22Rv1 (cell line): ENCODE measurements around the gene ERAP2.
A peak's percentile ranks its signal among the peaks of the same experiment; 100 is the strongest.

Experiments
- H3K27ac ChIP-seq: fragments of 450-650 bp; 2 replicates; pipeline ENCODE4 v1.5.1; 2017
- ZFX ChIP-seq: fragments of 450-650 bp; IDR thresholded peaks from 2 replicates; pipeline ENCODE4 v1.6.1; 2017; ENCODE audit warnings: antibody characterized with exemption, borderline replicate concordance
- TF ChIP-seq, protein P1 (sequence below): fragments of 450-650 bp; IDR thresholded peaks from 2 replicates; pipeline ENCODE4 v1.5.1; 2017; ENCODE audit warnings: mild to moderate bottlenecking

The ERAP2 gene

DNA sequence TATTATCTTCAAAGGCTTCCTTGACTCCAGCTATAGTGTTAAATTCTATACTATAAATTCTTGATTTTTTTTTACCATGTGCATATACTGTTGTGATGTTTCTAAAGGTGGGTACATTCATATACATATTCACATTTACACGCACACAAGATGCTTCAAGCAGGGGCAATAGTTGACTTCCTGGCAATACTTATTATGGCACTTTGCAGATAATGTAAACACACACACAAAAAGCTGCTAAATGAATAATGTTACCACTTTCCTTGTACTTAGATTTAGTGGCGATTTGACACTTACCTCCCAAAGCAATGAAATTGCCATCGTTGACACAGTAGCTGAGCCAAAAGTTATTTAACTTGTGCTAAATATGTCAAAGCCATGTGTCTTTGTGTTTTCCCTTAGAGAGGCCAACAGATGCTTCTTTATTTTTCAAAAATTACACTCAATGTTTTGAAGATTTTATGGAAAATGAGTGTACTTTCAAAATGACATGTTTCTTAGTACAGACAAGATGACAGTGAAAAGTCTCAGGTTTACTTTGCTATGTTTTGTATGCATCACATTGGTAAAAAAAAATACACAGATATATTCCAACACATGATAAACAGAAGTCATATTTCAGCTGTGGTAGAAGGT, 12.2 kb upstream of the ERAP2 start:
- no peak for TF ChIP-seq ZFX
- TF ChIP-seq, protein P1, sequence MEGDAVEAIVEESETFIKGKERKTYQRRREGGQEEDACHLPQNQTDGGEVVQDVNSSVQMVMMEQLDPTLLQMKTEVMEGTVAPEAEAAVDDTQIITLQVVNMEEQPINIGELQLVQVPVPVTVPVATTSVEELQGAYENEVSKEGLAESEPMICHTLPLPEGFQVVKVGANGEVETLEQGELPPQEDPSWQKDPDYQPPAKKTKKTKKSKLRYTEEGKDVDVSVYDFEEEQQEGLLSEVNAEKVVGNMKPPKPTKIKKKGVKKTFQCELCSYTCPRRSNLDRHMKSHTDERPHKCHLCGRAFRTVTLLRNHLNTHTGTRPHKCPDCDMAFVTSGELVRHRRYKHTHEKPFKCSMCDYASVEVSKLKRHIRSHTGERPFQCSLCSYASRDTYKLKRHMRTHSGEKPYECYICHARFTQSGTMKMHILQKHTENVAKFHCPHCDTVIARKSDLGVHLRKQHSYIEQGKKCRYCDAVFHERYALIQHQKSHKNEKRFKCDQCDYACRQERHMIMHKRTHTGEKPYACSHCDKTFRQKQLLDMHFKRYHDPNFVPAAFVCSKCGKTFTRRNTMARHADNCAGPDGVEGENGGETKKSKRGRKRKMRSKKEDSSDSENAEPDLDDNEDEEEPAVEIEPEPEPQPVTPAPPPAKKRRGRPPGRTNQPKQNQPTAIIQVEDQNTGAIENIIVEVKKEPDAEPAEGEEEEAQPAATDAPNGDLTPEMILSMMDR, result no peak
- no peak overlapping the region for H3K27ac ChIP-seq

DNA sequence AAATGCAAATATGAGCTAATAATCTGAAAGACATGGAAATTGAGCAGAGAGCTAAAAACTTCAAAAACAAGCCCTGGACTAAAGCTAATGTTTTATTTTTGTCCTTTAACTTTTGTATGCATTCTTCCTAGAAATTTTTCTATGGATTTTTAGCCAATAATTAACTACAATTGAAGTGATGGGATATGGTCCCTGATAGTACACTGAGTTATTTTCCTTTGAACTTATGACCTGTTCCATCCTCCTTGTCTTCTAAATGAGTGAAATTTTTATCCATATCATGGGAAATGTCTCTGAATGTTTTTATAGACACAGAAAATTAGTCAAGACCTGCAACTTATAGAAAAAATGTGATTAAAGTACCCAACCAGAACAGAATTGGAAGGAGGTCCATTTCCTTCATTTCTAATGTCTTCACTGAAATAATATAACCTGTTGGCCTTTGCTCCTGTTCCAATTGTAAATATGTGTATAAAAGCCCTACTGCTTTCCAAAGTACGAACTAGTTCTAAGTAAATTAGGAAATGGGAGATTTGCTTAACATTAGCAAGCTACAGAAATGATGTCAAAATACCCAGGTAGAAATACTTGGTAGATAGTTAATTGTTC, 11.3 kb upstream of the ERAP2 start:
- TF ChIP-seq, protein P1, result no peak
- TF ChIP-seq ZFX, result no peak
- H3K27ac ChIP-seq, result no peak overlapping the region

GRCh38 chr5:96868603-96869371, 7.5 kb upstream of the ERAP2 start:
- no peak overlapping the region for H3K27ac ChIP-seq
- TF ChIP-seq, protein P1, result peak; percentile 95
- no peak for TF ChIP-seq ZFX

DNA sequence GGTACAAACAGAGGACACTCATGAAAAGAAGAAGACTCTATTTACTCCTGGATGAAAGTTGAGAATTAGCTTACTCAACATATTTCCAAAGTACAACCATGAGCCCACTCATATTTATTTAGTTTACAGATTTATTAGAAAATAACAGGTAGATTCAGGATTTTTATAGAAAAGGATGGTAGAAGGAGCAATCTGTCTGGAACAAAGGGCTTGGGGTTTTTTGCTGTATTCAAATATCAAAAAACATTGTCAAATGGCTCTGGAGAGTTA, 7.0 kb upstream of the ERAP2 start:
- no peak overlapping the region for H3K27ac ChIP-seq
- TF ChIP-seq, protein P1, result no peak
- TF ChIP-seq ZFX, result no peak

DNA sequence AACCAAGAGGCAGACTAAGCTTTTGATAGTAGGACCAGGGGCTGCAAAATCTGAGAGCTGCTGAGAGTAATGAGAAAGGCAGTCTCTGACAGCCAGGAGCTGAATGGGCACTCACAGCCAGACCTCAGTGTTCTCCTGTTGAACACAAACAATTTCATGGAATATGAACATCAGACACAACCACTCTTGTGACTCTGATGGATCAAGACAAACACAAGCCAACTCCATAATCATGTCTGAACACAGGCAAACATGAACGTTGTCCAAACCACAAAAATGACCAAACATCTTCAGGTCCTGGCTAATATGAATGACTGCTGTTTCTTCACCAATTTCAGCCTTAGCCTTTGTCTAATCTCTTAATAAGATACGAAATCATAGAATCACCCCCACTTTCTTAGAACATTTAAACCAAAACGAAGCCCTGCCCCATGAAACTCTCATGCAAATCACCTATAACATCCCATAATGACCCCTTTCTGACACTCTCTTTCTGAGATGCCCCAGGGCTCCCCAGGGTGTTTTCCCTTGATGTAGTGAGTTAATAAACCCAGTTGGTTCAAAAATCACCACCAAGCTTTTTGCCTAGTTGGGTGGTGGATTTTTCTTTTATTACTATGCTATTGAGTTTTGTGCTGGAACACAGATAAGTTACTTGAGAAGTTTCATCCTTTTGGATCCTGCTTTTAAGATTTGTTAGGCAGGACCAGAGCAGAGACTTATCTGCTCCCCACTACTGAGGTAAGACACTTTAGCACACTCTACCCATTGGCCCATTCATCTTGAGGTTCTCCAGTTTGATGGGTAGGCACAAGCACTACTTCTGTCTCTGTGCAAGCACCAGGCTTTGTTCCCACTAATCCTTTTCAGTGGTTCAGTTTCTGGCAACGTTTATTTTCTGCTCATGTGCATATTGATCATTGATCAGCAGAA, 5.9 kb upstream of the ERAP2 start:
- TF ChIP-seq, protein P1, result no peak
- TF ChIP-seq ZFX, result no peak
- no peak overlapping the region for H3K27ac ChIP-seq

- no peak for TF ChIP-seq ZFX
- TF ChIP-seq, protein P1, result no peak
- H3K27ac ChIP-seq, result no peak overlapping the region
These were observed 5.3 kb upstream of the ERAP2 start for GRCh38 chr5:96871027-96871399.
